ENCODE data around the gene CREBBP.

GRCh38 chr16:3868556-3868955, 12.0 kb downstream of the CREBBP start:
- TF ChIP-seq USF1 (CRISPR knock-in tag; IDR thresholded peaks at IDR 0.05) (no peak), ZNF384 (IDR thresholded peaks at IDR 0.05; ENCODE audit: low read depth, low read length) (no peak)

All from K562 (cell line).